Stimulated activated memory B cell treated with anti-CD40 and anti-IgM and Interleukin-4, amounts not matched to agents 10 μg/mL and 1 μg/mL and 100 μg/mL, for 72 hours (primary cell): ENCODE results near the gene CHPF2.

ENCODE experiments used
- ATAC-seq: fragments of 150-1000 bp; cut with Tn5 transposase; 2 replicates; pipeline ENCODE4 v1.10.0; 2021
- H3K27ac Mint-ChIP-seq: one replicate; pipeline ENCODE4 v1.8.0; 2022; ENCODE audit warnings: mild to moderate bottlenecking, mixed read lengths
- H3K27me3 Mint-ChIP-seq: one replicate; pipeline ENCODE4 v1.8.0; 2022; ENCODE audit warnings: mixed read lengths
- H3K36me3 Mint-ChIP-seq: one replicate; pipeline ENCODE4 v1.8.0; 2022; ENCODE audit warnings: mixed read lengths
- H3K4me1 Mint-ChIP-seq: one replicate; pipeline ENCODE4 v1.8.0; 2022; ENCODE audit warnings: mixed read lengths
- H3K4me3 Mint-ChIP-seq: one replicate; pipeline ENCODE4 v1.8.0; 2022; ENCODE audit warnings: mild to moderate bottlenecking, moderate library complexity, mixed read lengths
- H3K9me3 Mint-ChIP-seq: one replicate; pipeline ENCODE4 v1.8.0; 2022; ENCODE audit warnings: mixed read lengths

Gene CHPF2

GRCh38 chr7:151245360-151246101 lies 13.2 kb downstream of the CHPF2 start:
- peak overlapping the region; percentile 32 for H3K4me3 Mint-ChIP-seq
- H3K4me1 Mint-ChIP-seq = peaks cover 51% of the 10 kb centered on the region
- no peak overlapping the region for H3K27ac Mint-ChIP-seq
- peaks cover 65% of the 10 kb centered on the region for H3K27me3 Mint-ChIP-seq
- H3K9me3 Mint-ChIP-seq = no peaks in the 10 kb centered on the region
- no peaks in the 10 kb centered on the region for H3K36me3 Mint-ChIP-seq
- ATAC-seq = peak; percentile 72

GRCh38 chr7:151246102-151246850 lies 14.0 kb downstream of the CHPF2 start:
- ATAC-seq = no peak
- Mint-ChIP-seq H3K27ac (no peak overlapping the region), H3K27me3 (peaks cover 72% of the 10 kb centered on the region), H3K4me3 (peak overlapping the region; percentile 32), H3K4me1 (peaks cover 59% of the 10 kb centered on the region), H3K9me3 (no peaks in the 10 kb centered on the region), H3K36me3 (no peaks in the 10 kb centered on the region)

GRCh38 chr7:151246851-151247580 lies 14.7 kb downstream of the CHPF2 start:
- peaks cover 77% of the 10 kb centered on the region for H3K27me3 Mint-ChIP-seq
- H3K9me3 Mint-ChIP-seq = no peaks in the 10 kb centered on the region
- no peak overlapping the region for H3K4me3 Mint-ChIP-seq

GRCh38 chr7:151247611-151248345 lies 15.5 kb downstream of the CHPF2 start:
- peaks cover 65% of the 10 kb centered on the region for H3K4me1 Mint-ChIP-seq
- peak overlapping the region; percentile 25 for H3K4me3 Mint-ChIP-seq
- H3K27me3 Mint-ChIP-seq = peaks cover 83% of the 10 kb centered on the region
- H3K9me3 Mint-ChIP-seq = no peaks in the 10 kb centered on the region
- H3K27ac Mint-ChIP-seq = no peak overlapping the region
- H3K36me3 Mint-ChIP-seq = no peaks in the 10 kb centered on the region
- no peak for ATAC-seq

More at GRCh38 chr7:151246851-151247580, 14.7 kb downstream of the CHPF2 start:
- Mint-ChIP-seq H3K27ac (no peak overlapping the region), H3K4me1 (peaks cover 61% of the 10 kb centered on the region), H3K36me3 (no peaks in the 10 kb centered on the region)
- no peak for ATAC-seq

GRCh38 chr7:151248346-151249033 lies 16.2 kb downstream of the CHPF2 start, which contains the start of gene SMARCD3:
TSS of gene SMARCD3 (minus strand) at chr7:151248694. CDS start at chr7:151248562, 132 bp downstream.
- Mint-ChIP-seq H3K4me1 (peaks cover 58% of the 10 kb centered on the region), H3K36me3 (no peaks in the 10 kb centered on the region), H3K9me3 (no peaks in the 10 kb centered on the region), H3K27ac (peak within 1 kb of the TSS; percentile 28), H3K4me3 (peak within 1 kb of the TSS; percentile 70), H3K27me3 (peaks cover 78% of the 10 kb centered on the region)
- ATAC-seq = peak; percentile 44

- Mint-ChIP-seq H3K9me3 (no peaks in the 10 kb centered on the region), H3K4me3 (peak overlapping the region; percentile 56), H3K36me3 (no peaks in the 10 kb centered on the region), H3K27me3 (peaks cover 78% of the 10 kb centered on the region), H3K4me1 (peaks cover 52% of the 10 kb centered on the region), H3K27ac (peak overlapping the region; percentile 28)
- ATAC-seq = peak; percentile 52
Observed at GRCh38 chr7:151249034-151249731, 16.9 kb downstream of the CHPF2 start.

GRCh38 chr7:151249732-151250072 lies 17.4 kb downstream of the CHPF2 start:
- Mint-ChIP-seq H3K36me3 (no peaks in the 10 kb centered on the region), H3K27me3 (peaks cover 83% of the 10 kb centered on the region), H3K4me3 (peak overlapping the region; percentile 56), H3K27ac (peak overlapping the region; percentile 28), H3K4me1 (peaks cover 48% of the 10 kb centered on the region), H3K9me3 (no peaks in the 10 kb centered on the region)
- no peak for ATAC-seq

GRCh38 chr7:151250181-151251132 lies 18.2 kb downstream of the CHPF2 start:
- Mint-ChIP-seq H3K27me3 (peaks cover 90% of the 10 kb centered on the region), H3K4me1 (peaks cover 44% of the 10 kb centered on the region), H3K4me3 (peak overlapping the region; percentile 7), H3K36me3 (no peaks in the 10 kb centered on the region), H3K9me3 (no peaks in the 10 kb centered on the region), H3K27ac (no peak overlapping the region)
- ATAC-seq = no peak

- Mint-ChIP-seq H3K27ac (no peak overlapping the region), H3K36me3 (no peaks in the 10 kb centered on the region), H3K9me3 (no peaks in the 10 kb centered on the region), H3K4me1 (peaks cover 44% of the 10 kb centered on the region), H3K4me3 (peak overlapping the region; percentile 7), H3K27me3 (peaks cover 92% of the 10 kb centered on the region)
- no peak for ATAC-seq
Observed at GRCh38 chr7:151251328-151251688, 19.0 kb downstream of the CHPF2 start.

GRCh38 chr7:151251689-151252560 lies 19.6 kb downstream of the CHPF2 start:
- peak overlapping the region; percentile 19 for H3K4me3 Mint-ChIP-seq
- no peaks in the 10 kb centered on the region for H3K9me3 Mint-ChIP-seq
- ATAC-seq = no peak
- H3K36me3 Mint-ChIP-seq = no peaks in the 10 kb centered on the region
- peaks cover 41% of the 10 kb centered on the region for H3K4me1 Mint-ChIP-seq
- peaks cover 92% of the 10 kb centered on the region for H3K27me3 Mint-ChIP-seq
- no peak overlapping the region for H3K27ac Mint-ChIP-seq

- Mint-ChIP-seq H3K4me1 (peaks cover 39% of the 10 kb centered on the region), H3K27ac (no peak overlapping the region), H3K4me3 (no peak overlapping the region), H3K9me3 (no peaks in the 10 kb centered on the region), H3K27me3 (peaks cover 92% of the 10 kb centered on the region), H3K36me3 (no peaks in the 10 kb centered on the region)
- ATAC-seq = no peak
Observed at GRCh38 chr7:151252561-151252835, 20.2 kb downstream of the CHPF2 start.

GRCh38 chr7:151252961-151253711 lies 20.9 kb downstream of the CHPF2 start:
- Mint-ChIP-seq H3K9me3 (no peaks in the 10 kb centered on the region), H3K36me3 (no peaks in the 10 kb centered on the region), H3K27ac (no peak overlapping the region), H3K4me1 (peaks cover 32% of the 10 kb centered on the region), H3K4me3 (no peak overlapping the region), H3K27me3 (peaks cover 92% of the 10 kb centered on the region)
- no peak for ATAC-seq
